GM21447 (cell line): Measurements from ENCODE around the gene PSG3.
"Not testable (repeated sequence)": the region's sequence is repeated elsewhere in the genome, so short reads cannot be mapped to it uniquely, and the experiment has no call there.

ENCODE experiments used
- ATAC-seq: cut with Tn5 transposase; IDR thresholded peaks from one replicate; pipeline ENCODE4 v1.9.1; 2021; ENCODE audit not compliant: unreplicated experiment

PSG3 gene

GRCh38 chr19:42740381-42740780, at the start of gene PSG3:
PSG3 (minus strand) TSS chr19:42740481; CDS start chr19:42740384, 97 bp downstream.
- ATAC-seq, result not testable (repeated sequence)

DNA sequence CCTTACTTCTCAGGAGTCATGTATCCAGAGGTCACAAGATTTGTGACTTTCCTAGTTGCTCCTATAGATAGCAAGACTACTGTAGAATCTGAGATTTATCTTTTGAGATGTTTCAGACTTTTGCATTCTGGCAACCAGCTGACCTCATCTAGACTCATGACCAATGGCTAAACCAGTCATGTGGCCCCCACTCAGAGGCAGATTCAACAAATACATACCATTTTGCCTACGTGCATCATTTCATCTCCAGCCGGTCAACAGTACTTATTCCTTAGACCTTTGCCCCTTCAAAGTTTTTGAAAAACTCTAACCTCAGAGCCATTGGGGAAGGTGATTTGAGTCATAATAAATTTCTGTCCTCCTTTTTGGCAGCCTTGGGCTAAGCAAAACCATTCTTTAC, 48.5 kb upstream of the PSG3 start:
- not testable (repeated sequence) for ATAC-seq

DNA sequence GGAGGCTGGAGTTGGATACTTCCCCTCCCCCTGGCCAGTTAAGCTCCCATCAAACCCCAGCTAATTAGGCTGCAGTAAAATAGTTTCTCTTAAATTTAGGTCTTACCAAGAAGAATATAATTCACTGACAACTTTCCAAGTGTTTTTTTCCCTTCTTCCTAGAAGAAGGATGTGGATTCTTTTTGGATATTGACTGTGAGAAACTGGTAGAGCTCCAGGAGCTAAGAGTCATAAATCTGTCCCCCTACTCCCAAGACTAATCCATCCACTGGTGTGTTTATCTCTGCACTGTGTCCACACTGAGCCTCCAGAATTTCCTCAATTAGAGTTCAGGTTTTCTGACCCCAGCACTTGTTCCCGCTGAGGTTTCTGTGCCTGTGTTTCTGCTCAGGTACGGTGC, 47.5 kb upstream of the PSG3 start:
- ATAC-seq, result not testable (repeated sequence)

GRCh38 chr19:42776750-42777612, 36.7 kb upstream of the PSG3 start:
- ATAC-seq, result not testable (repeated sequence)

GRCh38 chr19:42774510-42775158, 34.4 kb upstream of the PSG3 start:
- not testable (repeated sequence) for ATAC-seq

DNA sequence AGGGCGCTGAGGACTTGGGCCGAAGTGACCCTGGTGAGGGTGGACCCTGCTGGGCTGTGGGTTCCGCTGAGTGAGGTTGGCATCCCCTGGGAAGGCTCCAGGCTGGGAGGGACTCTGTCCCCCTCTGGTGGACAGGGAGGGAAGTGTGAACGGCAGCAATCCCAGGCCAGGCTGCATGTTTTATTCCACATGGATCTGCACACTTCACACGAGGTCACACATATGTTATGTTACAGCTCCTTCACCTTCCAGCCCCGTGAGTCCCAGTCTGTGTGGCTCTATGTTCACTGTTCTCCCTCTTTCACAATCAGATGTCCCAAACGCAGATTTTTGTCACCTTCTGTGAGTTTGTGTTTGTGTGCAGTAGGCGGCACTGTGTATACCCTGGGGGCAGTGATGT, 27.0 kb upstream of the PSG3 start:
- not testable (repeated sequence) for ATAC-seq

GRCh38 chr19:42766871-42767270, 26.6 kb upstream of the PSG3 start:
- ATAC-seq, result not testable (repeated sequence)

- ATAC-seq, result no peak
Measured at GRCh38 chr19:42764836-42765235, 24.6 kb upstream of the PSG3 start.

- ATAC-seq, result no peak
Measured at GRCh38 chr19:42762789-42763188, 22.5 kb upstream of the PSG3 start.

- ATAC-seq, result not testable (repeated sequence)
Measured at GRCh38 chr19:42761924-42762295, 21.6 kb upstream of the PSG3 start.

DNA sequence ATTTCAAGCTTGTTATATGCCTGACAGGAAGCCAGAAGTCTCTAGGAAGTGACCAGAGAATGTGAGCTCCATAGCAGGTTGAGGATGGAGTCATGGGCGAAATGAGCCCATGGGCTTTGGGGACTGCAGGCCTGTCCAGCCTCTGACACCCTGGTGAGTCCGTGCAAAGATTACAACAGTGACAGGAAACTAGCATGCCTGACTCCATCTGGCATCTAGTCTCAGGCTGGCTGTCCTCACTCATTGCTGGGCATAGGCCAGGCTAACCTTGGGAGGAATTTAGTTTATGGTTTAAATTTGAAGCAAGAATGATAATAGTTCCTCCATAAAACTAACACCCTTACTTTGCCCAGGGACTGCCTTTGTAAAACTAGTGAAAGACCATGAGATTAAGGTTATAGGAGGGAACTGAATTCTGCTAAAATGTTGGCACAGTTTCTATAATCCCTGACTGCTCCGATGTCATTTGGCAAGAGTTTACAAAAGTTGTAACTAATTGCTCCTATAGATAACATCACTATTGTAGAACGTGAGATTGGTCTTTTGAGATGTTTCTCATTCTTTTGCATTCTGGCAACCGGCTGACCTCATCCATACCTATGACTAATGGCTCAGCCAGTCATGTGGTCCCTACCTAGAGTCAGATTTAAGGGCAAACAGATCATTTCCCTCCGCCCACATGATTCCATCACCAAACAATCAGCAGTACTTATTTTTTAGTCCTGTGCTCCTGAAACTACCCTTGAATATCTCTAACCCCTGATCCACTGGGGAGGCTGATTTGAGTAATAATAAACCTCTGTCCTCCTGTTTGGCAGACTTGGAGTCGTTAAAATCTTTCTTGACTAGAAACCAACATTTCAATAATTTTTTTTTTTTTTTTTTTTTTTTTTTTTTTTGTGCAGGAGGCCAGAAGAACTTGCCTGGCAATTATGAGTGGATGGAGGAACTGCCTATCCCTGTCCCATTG, 21.0 kb upstream of the PSG3 start:
- not testable (repeated sequence) for ATAC-seq

- ATAC-seq, result not testable (repeated sequence)
Measured at GRCh38 chr19:42758667-42759066, 18.4 kb upstream of the PSG3 start.

DNA sequence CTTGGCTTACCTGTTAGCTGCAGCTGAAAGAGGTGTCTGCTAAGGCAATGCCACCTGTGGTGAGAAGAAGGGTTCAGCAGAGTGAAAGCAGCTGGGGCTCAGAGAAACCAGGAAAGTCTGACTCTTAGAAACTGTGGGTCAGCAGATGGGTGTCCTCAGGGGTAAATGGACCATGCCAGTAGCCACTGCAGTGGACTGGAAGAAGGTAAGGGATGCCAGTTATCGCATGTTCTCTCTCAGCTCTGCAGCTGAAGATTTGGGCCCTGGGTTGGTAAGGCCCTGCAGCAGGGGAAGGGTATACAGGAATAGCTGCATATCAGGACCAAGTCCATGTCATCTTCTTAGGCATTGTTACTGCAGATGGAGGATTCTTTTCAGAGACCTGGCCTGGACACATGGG, 12.0 kb upstream of the PSG3 start:
- not testable (repeated sequence) for ATAC-seq

GRCh38 chr19:42741726-42742607, 1.7 kb upstream of the PSG3 start:
- ATAC-seq, result not testable (repeated sequence)

DNA sequence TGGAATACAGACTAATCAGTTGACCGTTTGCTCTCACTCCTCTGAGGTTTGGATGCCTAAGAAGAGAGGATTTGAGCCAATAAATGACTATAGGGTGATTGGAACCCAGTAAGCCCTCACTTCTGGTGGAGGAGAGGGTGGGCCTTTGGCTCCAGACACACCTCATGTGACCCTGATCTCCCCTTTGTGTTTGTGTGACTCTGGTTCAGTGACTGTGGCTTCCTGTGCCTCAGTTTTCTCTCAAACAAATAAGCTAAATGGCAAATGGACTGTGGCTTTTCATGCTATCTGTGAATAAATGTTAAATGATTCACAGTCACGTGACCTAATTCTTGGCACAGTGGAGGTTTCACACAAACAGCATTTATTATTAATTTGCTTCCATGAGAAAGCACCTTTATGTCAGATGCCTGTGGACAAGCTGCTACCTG, 2.7 kb downstream of the PSG3 start:
- not testable (repeated sequence) for ATAC-seq

DNA sequence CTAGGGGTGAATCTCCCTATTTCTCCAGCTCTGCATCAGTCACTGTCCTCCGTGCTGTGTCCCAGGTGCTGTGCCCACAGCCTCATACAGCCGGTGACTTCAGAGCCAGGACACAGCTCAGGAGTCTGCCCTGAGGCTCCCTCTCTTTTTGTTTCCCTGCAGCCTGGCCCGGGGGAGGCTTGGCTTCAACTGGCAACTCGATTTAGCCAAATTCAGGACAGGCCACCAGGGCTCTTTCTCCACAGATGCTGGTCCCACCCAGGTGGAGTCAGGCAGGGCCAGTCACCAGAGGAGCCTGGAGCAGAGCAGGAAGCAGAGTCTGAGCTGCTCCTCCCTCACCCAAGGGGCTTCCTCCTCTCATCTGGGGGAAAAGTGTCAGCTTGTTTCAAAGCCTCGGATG, 11.9 kb downstream of the PSG3 start:
- not testable (repeated sequence) for ATAC-seq

DNA sequence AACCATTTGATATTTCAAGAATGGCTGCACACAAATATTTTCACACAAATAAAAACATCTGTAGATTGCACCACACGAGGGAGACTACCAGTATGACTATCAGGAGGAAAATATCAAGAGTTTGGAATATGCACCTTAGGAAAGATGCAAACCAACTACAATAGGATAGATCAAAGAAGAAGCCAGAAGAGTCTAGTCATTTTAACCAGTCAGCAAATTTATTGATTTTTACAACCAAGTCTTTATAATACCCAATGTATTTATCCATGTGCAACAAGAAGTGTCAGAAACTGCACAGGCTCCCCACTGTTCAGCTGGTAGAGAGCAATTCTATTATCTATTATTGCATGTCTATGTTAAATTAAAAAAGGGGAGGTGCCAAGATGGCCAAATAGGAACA, 26.3 kb downstream of the PSG3 start:
- not testable (repeated sequence) for ATAC-seq

DNA sequence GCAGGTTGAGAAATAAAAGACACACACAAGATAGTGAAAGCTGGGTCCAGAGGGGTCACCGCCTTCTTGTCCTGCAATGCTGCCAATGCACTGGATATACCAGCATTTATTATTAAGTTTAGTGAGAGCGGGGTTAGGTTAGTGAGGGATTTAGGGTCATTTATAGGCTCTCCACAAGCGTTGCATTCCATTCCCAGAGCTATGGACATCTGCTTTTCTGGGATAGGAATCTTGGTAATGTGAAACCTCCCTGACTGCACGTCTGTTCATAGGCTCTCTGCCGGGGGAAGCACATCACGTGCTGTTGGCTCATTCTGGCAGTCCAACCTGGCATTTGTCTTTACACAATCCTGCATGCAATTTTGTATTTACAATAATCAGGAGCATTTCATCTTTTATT, 27.5 kb downstream of the PSG3 start:
- ATAC-seq, result not testable (repeated sequence)

- ATAC-seq, result not testable (repeated sequence)
Measured at GRCh38 chr19:42710986-42711385, 29.3 kb downstream of the PSG3 start.

DNA sequence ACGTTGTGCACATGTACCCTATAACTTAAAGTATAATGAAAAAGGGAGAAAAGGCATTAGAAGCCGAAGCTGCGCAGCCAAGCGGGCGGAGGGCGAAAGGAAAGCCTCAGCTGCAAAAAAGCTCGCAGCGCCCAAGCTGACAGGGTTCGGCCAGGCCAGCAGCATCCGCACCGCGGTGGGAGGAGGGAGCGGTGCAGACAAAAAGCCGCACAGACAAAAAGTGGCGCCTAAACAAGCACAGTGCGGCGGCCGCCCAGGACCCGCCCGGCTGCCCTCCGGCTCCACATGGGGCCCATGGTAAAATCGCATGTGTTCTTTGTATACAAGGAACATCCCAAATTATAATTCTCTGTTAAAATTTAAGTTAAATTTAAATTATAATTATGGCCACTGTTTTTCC, 42.4 kb downstream of the PSG3 start:
- ATAC-seq, result no peak
